ENCODE data around the gene AGRN.

The AGRN gene

DNA sequence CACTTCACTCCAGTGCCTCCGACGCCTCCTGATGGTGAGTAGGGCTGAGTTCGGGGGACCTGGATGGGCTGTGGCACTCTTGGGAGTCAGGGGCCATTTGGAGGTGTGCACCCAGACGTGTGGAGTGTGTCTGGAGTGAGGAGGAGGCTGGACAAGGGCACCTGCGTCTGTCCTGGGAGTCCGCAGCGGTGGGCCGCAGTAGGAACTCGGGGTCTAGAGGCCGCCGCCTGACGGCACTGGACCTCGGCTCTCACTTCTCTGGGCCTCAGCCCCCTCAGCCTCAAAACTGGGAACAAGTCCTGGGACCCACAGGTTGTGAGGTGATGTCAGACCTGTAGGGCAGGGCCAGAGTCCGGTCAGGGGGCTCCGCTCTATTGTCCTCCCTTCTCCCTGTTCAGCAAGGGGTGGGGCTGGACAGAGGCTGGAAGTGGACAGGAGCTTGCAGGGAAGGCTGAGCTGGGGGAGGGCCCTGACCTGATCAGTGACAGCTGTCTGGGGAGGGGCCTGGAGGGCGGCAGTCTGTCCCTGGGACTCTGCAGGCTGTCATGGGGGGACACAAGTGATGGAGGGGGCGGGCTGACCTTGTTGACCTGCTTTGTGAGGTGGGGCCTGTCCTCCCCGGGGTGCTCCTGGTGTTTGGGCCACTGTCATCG, 15.5 kb downstream of the AGRN start:
- no peak for DNase-seq
- no peak overlapping the region for H3K4me2 ChIP-seq (ENCODE audit: low read depth, low read length)
- H3K79me2 ChIP-seq (ENCODE audit: low read length), result no peaks in the 10 kb centered on the region
- no peaks in the 10 kb centered on the region for H4K20me1 ChIP-seq (ENCODE audit: insufficient read depth, low read length)
- TF ChIP-seq, protein P1, sequence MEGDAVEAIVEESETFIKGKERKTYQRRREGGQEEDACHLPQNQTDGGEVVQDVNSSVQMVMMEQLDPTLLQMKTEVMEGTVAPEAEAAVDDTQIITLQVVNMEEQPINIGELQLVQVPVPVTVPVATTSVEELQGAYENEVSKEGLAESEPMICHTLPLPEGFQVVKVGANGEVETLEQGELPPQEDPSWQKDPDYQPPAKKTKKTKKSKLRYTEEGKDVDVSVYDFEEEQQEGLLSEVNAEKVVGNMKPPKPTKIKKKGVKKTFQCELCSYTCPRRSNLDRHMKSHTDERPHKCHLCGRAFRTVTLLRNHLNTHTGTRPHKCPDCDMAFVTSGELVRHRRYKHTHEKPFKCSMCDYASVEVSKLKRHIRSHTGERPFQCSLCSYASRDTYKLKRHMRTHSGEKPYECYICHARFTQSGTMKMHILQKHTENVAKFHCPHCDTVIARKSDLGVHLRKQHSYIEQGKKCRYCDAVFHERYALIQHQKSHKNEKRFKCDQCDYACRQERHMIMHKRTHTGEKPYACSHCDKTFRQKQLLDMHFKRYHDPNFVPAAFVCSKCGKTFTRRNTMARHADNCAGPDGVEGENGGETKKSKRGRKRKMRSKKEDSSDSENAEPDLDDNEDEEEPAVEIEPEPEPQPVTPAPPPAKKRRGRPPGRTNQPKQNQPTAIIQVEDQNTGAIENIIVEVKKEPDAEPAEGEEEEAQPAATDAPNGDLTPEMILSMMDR (IDR thresholded peaks at IDR 0.05; ENCODE audit: low read length), result no peak
- TF ChIP-seq EZH2phosphoT487 (IDR thresholded peaks at IDR 0.05; ENCODE audit: low read length) (no peak), EZH2 (optimal IDR thresholded peaks at IDR 0.05; ENCODE audit: low read depth, low read length) (no peak)
- H3K4me3 ChIP-seq (ENCODE audit: low read length), result no peak overlapping the region
- no peaks in the 10 kb centered on the region for H3K9me2 ChIP-seq (replicated peaks; ENCODE audit: insufficient read depth, low read length)
- H3K9ac ChIP-seq (ENCODE audit: low read length), result no peak overlapping the region
- no peak overlapping the region for H2AFZ ChIP-seq (ENCODE audit: low read length)
- H3K27ac ChIP-seq (ENCODE audit: low read length), result no peak overlapping the region
- no peaks in the 10 kb centered on the region for H3K36me3 ChIP-seq (replicated peaks; ENCODE audit: insufficient read depth, low read length)
- H3K4me1 ChIP-seq (ENCODE audit: low read length), result no peaks in the 10 kb centered on the region
- H3K9me3 ChIP-seq (replicated peaks; ENCODE audit: insufficient read depth, low read length), result no peaks in the 10 kb centered on the region
- H3F3A ChIP-seq (ENCODE audit: insufficient read depth, low read length), result no peaks in the 10 kb centered on the region
- H3K27me3 ChIP-seq (replicated peaks; ENCODE audit: insufficient read depth, low read length), result peaks cover 85% of the 10 kb centered on the region

DNA sequence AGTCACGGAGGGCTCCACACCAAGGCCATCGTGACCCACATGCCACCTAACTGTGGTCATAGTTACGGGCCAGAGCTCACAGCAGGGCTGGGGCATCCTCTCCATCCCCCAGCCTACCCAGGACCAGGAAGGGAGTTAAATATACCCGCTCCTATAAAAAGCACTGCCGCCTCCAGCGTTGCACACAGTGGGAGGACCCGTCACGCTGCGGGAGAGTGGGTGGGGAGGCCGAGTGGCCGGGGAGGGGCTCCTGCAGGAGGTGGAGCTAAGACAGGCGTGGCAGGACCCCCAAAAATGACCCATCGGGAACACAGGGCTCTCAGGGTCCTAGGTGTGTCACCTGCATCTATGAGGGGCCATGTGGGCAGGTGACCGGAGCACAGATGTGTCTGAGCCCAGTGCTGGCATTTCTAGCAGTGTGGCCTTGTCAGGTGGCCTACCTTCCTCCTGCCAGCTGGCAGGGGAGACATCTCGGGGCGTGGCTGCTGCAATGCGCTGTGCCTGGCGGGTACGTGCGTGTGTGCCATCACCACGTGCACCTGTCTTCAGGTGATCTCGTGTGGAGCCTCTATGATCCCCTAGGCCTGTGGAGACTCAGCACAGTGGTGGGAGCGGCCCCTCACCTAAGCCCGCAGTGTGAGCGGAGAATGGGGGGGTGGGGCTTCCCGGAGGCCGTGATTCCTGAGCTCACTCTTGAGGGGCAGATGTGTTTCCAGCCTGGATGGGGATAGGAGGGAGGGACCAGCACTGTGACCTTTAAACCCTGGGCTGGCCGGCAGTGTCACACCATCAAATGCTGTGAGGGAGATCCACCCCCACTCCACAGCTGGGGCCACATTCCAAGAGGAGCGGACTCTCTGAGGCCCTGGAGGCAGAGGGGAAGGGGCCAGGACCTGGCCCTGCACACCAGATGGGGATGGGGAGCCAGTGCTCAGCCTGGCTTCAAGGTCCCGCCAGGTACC, 17.7 kb downstream of the AGRN start:
- Histone ChIP-seq H3F3A (ENCODE audit: insufficient read depth, low read length) (no peaks in the 10 kb centered on the region), H3K36me3 (replicated peaks; ENCODE audit: insufficient read depth, low read length) (no peaks in the 10 kb centered on the region), H3K9ac (ENCODE audit: low read length) (no peak overlapping the region), H3K4me1 (ENCODE audit: low read length) (no peaks in the 10 kb centered on the region), H3K4me3 (ENCODE audit: low read length) (no peak overlapping the region), H3K4me2 (ENCODE audit: low read depth, low read length) (no peak overlapping the region), H3K79me2 (ENCODE audit: low read length) (no peaks in the 10 kb centered on the region), H3K9me2 (replicated peaks; ENCODE audit: insufficient read depth, low read length) (no peaks in the 10 kb centered on the region), H2AFZ (ENCODE audit: low read length) (no peak overlapping the region), H3K27me3 (replicated peaks; ENCODE audit: insufficient read depth, low read length) (peaks cover 72% of the 10 kb centered on the region), H3K27ac (ENCODE audit: low read length) (no peak overlapping the region), H4K20me1 (ENCODE audit: insufficient read depth, low read length) (no peaks in the 10 kb centered on the region), H3K9me3 (replicated peaks; ENCODE audit: insufficient read depth, low read length) (no peaks in the 10 kb centered on the region)
- DNase-seq, result peak; percentile 21
- TF ChIP-seq EZH2 (optimal IDR thresholded peaks at IDR 0.05; ENCODE audit: low read depth, low read length), result no peak
- no peak for TF ChIP-seq EZH2phosphoT487 (IDR thresholded peaks at IDR 0.05; ENCODE audit: low read length)
- TF ChIP-seq, protein P1 (IDR thresholded peaks at IDR 0.05; ENCODE audit: low read length), result no peak

DNA sequence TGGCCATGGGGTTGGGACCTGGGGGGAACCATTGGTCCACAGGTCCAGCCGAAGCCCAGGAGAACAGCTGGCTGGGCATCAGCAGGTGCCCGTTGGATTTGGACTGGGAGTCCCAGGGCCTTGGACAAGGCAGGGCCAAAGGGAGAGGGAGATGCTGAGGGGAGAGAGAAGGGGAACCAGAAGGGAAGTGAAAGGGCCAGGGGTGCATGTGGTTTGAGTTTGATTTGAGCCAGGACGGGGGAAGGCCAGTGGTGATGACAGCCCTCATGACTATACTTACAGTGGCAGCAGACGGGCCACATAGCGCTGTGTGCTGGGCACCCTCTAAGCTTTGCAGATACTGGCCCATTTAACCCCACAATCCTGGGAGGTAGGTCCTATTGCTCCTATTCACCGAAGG, 18.8 kb downstream of the AGRN start:
- H3F3A ChIP-seq (ENCODE audit: insufficient read depth, low read length), result no peaks in the 10 kb centered on the region
- H3K27ac ChIP-seq (ENCODE audit: low read length), result no peak overlapping the region
- H3K4me1 ChIP-seq (ENCODE audit: low read length), result no peaks in the 10 kb centered on the region
- H3K9ac ChIP-seq (ENCODE audit: low read length), result no peak overlapping the region
- H3K27me3 ChIP-seq (replicated peaks; ENCODE audit: insufficient read depth, low read length), result peaks cover 80% of the 10 kb centered on the region
- H2AFZ ChIP-seq (ENCODE audit: low read length), result no peak overlapping the region
- no peak overlapping the region for H3K4me2 ChIP-seq (ENCODE audit: low read depth, low read length)
- H3K79me2 ChIP-seq (ENCODE audit: low read length), result no peaks in the 10 kb centered on the region
- H3K4me3 ChIP-seq (ENCODE audit: low read length), result no peak overlapping the region
- H4K20me1 ChIP-seq (ENCODE audit: insufficient read depth, low read length), result no peaks in the 10 kb centered on the region
- H3K9me3 ChIP-seq (replicated peaks; ENCODE audit: insufficient read depth, low read length), result no peaks in the 10 kb centered on the region
- TF ChIP-seq EZH2phosphoT487 (IDR thresholded peaks at IDR 0.05; ENCODE audit: low read length), result no peak
- no peak for TF ChIP-seq EZH2 (optimal IDR thresholded peaks at IDR 0.05; ENCODE audit: low read depth, low read length)
- H3K9me2 ChIP-seq (replicated peaks; ENCODE audit: insufficient read depth, low read length), result no peaks in the 10 kb centered on the region
- no peaks in the 10 kb centered on the region for H3K36me3 ChIP-seq (replicated peaks; ENCODE audit: insufficient read depth, low read length)
- no peak for DNase-seq

Measured in MM.1S (cell line).